SK-N-SH treated with all-trans-retinoic acid at 6 μM for 48 hours (cell line): Measurements from ENCODE around the gene PDZK1IP1.

Experiments used
- BACH2 ChIP-seq: fragments of 250-450 bp; sonication (Bioruptor Pico); IDR thresholded peaks from 2 replicates; pipeline ENCODE4 v1.9.0; 2021; ENCODE audit warnings: mild to moderate bottlenecking, borderline replicate concordance
- RARB ChIP-seq: fragments of 250-450 bp; sonication (Bioruptor Pico); IDR thresholded peaks from 2 replicates; pipeline ENCODE4 v1.8.0; 2021; ENCODE audit warnings: mild to moderate bottlenecking, moderate library complexity
- SNAI2 ChIP-seq: fragments of 250-450 bp; sonication (Bioruptor Pico); IDR thresholded peaks from 2 replicates; pipeline ENCODE4 v1.5.0; 2020; ENCODE audit warnings: mild to moderate bottlenecking, moderate library complexity
- ZFP3 ChIP-seq: fragments of 250-450 bp; sonication (Bioruptor Pico); IDR thresholded peaks from 2 replicates; pipeline ENCODE4 v1.5.0; 2020; ENCODE audit warnings: mild to moderate bottlenecking, moderate library complexity
- ZNF70 ChIP-seq: fragments of 450-650 bp; formaldehyde crosslinking; IDR thresholded peaks from 2 replicates; pipeline ENCODE4 v1.5.0; 2020; ENCODE audit warnings: mild to moderate bottlenecking, moderate library complexity
- TF ChIP-seq, protein P1 (sequence below): fragments of 250-450 bp; sonication (Bioruptor Pico); IDR thresholded peaks from 2 replicates; pipeline ENCODE4 v1.5.1; 2020; ENCODE audit warnings: low read depth, mild to moderate bottlenecking, moderate library complexity

DNA sequence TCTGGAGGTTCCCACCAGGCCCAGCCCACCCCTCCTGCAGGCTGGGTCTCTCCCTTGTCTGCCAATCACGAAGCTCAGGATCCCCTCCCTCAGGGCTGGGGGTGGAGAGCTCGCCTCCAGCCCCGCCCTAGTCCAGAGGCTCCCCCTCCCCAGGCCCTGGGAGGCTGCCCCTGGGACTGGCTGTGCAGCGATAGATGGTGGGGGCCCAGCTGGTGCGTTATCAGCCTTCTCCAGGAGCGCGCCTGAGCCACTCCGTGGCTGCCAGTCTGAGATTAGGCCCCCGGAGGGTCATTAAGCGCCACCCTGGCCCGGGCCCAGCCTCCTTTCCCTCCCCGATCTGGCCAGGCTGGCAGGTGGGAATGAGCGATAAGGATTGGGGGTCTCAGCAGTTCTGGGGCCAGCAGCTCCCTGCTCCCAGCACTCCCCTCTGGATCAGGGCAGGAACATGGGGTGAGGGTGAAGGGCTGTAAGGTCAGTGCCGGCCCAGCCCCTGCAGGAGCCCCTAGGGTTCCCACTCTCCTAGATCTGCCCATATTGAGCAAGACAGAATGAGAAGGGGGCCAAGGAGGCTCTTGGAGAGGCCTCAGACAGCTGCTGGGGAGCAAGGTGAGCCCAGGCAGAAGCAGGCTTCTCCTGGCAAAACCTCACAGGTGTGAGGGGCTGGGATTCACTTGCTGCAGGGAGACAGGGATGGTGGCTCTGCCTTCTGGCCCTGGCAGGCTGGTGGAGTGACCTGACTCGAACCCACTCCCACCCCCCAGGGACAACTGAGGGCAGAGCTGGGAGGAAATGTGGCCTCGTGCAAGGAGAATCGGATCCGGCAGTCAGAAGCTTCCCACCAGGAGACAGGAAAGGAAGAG is 8.5 kb downstream of the PDZK1IP1 start:
- TF ChIP-seq BACH2 (CRISPR knock-in tag) (no peak), SNAI2 (no peak), ZFP3 (CRISPR knock-in tag) (no peak), RARB (CRISPR knock-in tag) (no peak), ZNF70 (CRISPR knock-in tag) (no peak)
- TF ChIP-seq, protein P1, sequence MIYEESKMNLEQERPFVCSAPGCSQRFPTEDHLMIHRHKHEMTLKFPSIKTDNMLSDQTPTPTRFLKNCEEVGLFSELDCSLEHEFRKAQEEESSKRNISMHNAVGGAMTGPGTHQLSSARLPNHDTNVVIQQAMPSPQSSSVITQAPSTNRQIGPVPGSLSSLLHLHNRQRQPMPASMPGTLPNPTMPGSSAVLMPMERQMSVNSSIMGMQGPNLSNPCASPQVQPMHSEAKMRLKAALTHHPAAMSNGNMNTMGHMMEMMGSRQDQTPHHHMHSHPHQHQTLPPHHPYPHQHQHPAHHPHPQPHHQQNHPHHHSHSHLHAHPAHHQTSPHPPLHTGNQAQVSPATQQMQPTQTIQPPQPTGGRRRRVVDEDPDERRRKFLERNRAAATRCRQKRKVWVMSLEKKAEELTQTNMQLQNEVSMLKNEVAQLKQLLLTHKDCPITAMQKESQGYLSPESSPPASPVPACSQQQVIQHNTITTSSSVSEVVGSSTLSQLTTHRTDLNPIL (CRISPR knock-in tag), result no peak
